DND-41 (cell line): ENCODE data around the gene CGB2.

Experiments
- ATAC-seq: fragments of 200-7000 bp; cut with Tn5 transposase; 3 replicates; pipeline ENCODE4 v1.9.1; 2021; ENCODE audit warnings: low read depth; ENCODE audit not compliant: insufficient read depth
- DNase-seq: peaks from one replicate; pipeline ENCODE4 v3.0.0-alpha.2; 2020
- H2AFZ ChIP-seq: 2 replicates; pipeline ENCODE4 v1.6.0; 2012; ENCODE audit warnings: low read depth, low read length
- H3K27ac ChIP-seq: 2 replicates; pipeline ENCODE4 v1.5.1; 2012; ENCODE audit warnings: low read length, inconsistent platforms
- H3K27me3 ChIP-seq: fragments of 200-600 bp; sonication (generic); 2 replicates; pipeline ENCODE4 v1.6.0; 2012; ENCODE audit warnings: low read length, mild to moderate bottlenecking, inconsistent platforms; ENCODE audit not compliant: insufficient read depth, poor library complexity
- H3K36me3 ChIP-seq: 2 replicates; pipeline ENCODE4 v1.5.1; 2012; ENCODE audit warnings: low read length, inconsistent platforms; ENCODE audit not compliant: insufficient read depth
- H3K4me1 ChIP-seq: 2 replicates; pipeline ENCODE4 v1.5.1; 2012; ENCODE audit warnings: mild to moderate bottlenecking, low read length; ENCODE audit not compliant: insufficient read depth
- H3K4me2 ChIP-seq: 2 replicates; pipeline ENCODE4 v1.6.0; 2012; ENCODE audit warnings: mild to moderate bottlenecking, moderate library complexity, low read length, inconsistent platforms; ENCODE audit not compliant: insufficient read depth
- H3K4me3 ChIP-seq, 2 experiments: fragments of 200-600 bp in 1 of 2; shearing (Covaris generic) in 1 of 2; 2 replicates each; pipeline ENCODE4 v1.5.1; 2012 to 2016; ENCODE audit warnings: inconsistent platforms in 2 of 2, low read length in 2 of 2, mild to moderate bottlenecking in 2 of 2, low read depth in 1 of 2, moderate library complexity in 1 of 2
- H3K79me2 ChIP-seq: 2 replicates; pipeline ENCODE4 v1.6.0; 2012; ENCODE audit warnings: low read length, inconsistent platforms; ENCODE audit not compliant: insufficient read depth
- H3K9ac ChIP-seq: 2 replicates; pipeline ENCODE4 v1.6.0; 2012; ENCODE audit warnings: low read depth, mild to moderate bottlenecking, inconsistent platforms, low read length, moderate library complexity
- H3K9me3 ChIP-seq: 2 replicates; pipeline ENCODE4 v1.5.1; 2012; ENCODE audit warnings: low read length, moderate library complexity, mild to moderate bottlenecking, inconsistent platforms; ENCODE audit not compliant: insufficient read depth, severe bottlenecking
- H4K20me1 ChIP-seq: 2 replicates; pipeline ENCODE4 v1.6.0; 2012; ENCODE audit warnings: low read length; ENCODE audit not compliant: insufficient read depth
- CTCF ChIP-seq: IDR thresholded peaks from 2 replicates; pipeline ENCODE4 v1.5.1; 2012; ENCODE audit warnings: borderline replicate concordance, low read length, moderate library complexity, mild to moderate bottlenecking; ENCODE audit not compliant: poor library complexity, severe bottlenecking; ENCODE audit errors: extremely low read depth
- EZH2 ChIP-seq: IDR thresholded peaks from 3 replicates; pipeline ENCODE4 v1.6.1; 2012; ENCODE audit warnings: borderline replicate concordance, low read depth, mild to moderate bottlenecking, moderate library complexity, low read length, inconsistent platforms; ENCODE audit not compliant: severe bottlenecking

The CGB2 gene

GRCh38 chr19:48987323-48987722 lies 44.4 kb upstream of the CGB2 start:
- peaks cover 61% of the 10 kb centered on the region for H3K36me3 ChIP-seq

DNA sequence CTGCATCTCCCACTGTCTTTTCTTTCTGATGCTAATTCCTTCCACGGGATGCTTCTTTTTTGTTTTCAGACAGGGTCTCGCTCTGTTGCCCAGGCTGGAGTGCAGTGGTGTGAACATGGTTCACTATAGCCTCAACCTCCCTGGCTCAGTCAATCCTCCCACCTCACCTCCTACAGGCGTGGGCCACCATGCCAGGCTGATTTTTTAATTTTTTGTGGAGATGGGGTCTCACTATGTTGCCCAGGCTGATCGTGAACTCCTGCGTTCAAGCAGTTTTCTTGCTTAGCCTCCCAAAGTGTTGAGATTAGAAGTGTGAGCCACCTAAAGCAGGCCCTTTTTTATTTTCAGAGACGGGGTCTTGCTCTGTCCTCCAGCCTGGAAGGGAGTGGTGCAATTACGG lies 43.4 kb upstream of the CGB2 start:
- Histone ChIP-seq H3K27ac (no peak overlapping the region), H3K36me3 (peaks cover 52% of the 10 kb centered on the region)

More at GRCh38 chr19:48987323-48987722, 44.4 kb upstream of the CGB2 start:
- Histone ChIP-seq H4K20me1 (peaks cover 3% of the 10 kb centered on the region; the same call in 1 of the 2 replicates), H3K9me3 (no peaks in the 10 kb centered on the region), H3K79me2 (peaks cover 20% of the 10 kb centered on the region), H3K9ac (no peak overlapping the region), H3K27ac (no peak overlapping the region), H3K27me3 (no peaks in the 10 kb centered on the region), H3K4me2 (no peak overlapping the region), H3K4me1 (peaks cover 23% of the 10 kb centered on the region), H3K4me3 (no peak overlapping the region), H2AFZ (no peak overlapping the region)
- ATAC-seq (no peak), DNase-seq (no peak)
- TF ChIP-seq EZH2 = no peak
- no peak for TF ChIP-seq CTCF

DNA sequence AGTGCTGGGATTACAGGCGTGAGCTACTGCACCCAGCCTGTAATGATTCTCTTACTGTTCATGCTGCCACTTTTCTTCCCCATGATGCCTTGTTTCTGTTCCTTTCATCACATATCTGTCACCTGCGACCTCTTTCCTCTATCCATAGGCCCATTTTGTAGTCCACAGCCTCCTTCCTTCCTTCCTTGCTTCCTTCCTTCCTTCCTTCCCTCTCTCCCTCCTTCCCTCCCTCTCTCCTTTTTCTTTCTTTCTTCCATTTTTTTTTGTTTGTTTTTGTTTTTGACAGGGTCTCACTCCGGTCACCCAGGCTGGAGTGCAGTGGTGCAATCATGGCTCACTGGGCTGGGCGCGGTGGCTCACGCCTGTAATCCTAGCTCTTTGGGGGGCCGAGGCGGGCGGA lies 42.8 kb upstream of the CGB2 start:
- H3K27ac ChIP-seq = no peak overlapping the region
- H3K9ac ChIP-seq = no peak overlapping the region
- no peak overlapping the region for H2AFZ ChIP-seq
- H3K4me3 ChIP-seq = no peak overlapping the region
- no peak for TF ChIP-seq CTCF
- no peak for TF ChIP-seq EZH2
- ATAC-seq (no peak), DNase-seq (no peak)
- H4K20me1 ChIP-seq = peaks cover 3% of the 10 kb centered on the region; the same call in 1 of the 2 replicates
- peaks cover 29% of the 10 kb centered on the region for H3K79me2 ChIP-seq
- peaks cover 48% of the 10 kb centered on the region for H3K36me3 ChIP-seq
- H3K4me1 ChIP-seq = peaks cover 23% of the 10 kb centered on the region
- H3K4me2 ChIP-seq = no peak overlapping the region
- H3K27me3 ChIP-seq = no peaks in the 10 kb centered on the region
- no peaks in the 10 kb centered on the region for H3K9me3 ChIP-seq

More for the DNA sequence above, 43.4 kb upstream of the CGB2 start:
- H4K20me1 ChIP-seq = peaks cover 3% of the 10 kb centered on the region; the same call in 1 of the 2 replicates
- no peak overlapping the region for H2AFZ ChIP-seq
- no peak overlapping the region for H3K4me3 ChIP-seq
- H3K9me3 ChIP-seq = no peaks in the 10 kb centered on the region
- ATAC-seq (no peak), DNase-seq (no peak)
- H3K4me1 ChIP-seq = peaks cover 23% of the 10 kb centered on the region
- peaks cover 27% of the 10 kb centered on the region for H3K79me2 ChIP-seq
- no peaks in the 10 kb centered on the region for H3K27me3 ChIP-seq
- TF ChIP-seq EZH2 (no peak), CTCF (no peak)
- no peak overlapping the region for H3K9ac ChIP-seq
- H3K4me2 ChIP-seq = no peak overlapping the region

- Histone ChIP-seq H3K4me1 (peaks cover 29% of the 10 kb centered on the region), H3K9me3 (no peaks in the 10 kb centered on the region), H3K79me2 (peaks cover 38% of the 10 kb centered on the region), H3K4me2 (no peak overlapping the region), H3K4me3 (no peak overlapping the region), H3K27me3 (no peaks in the 10 kb centered on the region), H4K20me1 (peaks cover 3% of the 10 kb centered on the region), H3K36me3 (peaks cover 45% of the 10 kb centered on the region), H3K9ac (no peak overlapping the region), H2AFZ (no peak overlapping the region), H3K27ac (no peak overlapping the region)
- no peak for TF ChIP-seq CTCF
- no peak for TF ChIP-seq EZH2
- ATAC-seq (no peak), DNase-seq (no peak)
These were observed 41.9 kb upstream of the CGB2 start for GRCh38 chr19:48989701-48990291.
